VCaP (cell line): ENCODE measurements around the gene CCDC40.
A peak's percentile ranks its signal among the peaks of the same experiment; 100 is the strongest.

ENCODE experiments used
- H3K27ac ChIP-seq: fragments of 450-650 bp; 2 replicates; pipeline ENCODE4 v1.5.1; 2017
- TF ChIP-seq, protein P1 (sequence below): fragments of 450-650 bp; conservative IDR thresholded peaks from 2 replicates; pipeline ENCODE4 v1.5.1; 2017; ENCODE audit warnings: mild to moderate bottlenecking, moderate library complexity

Gene CCDC40

DNA sequence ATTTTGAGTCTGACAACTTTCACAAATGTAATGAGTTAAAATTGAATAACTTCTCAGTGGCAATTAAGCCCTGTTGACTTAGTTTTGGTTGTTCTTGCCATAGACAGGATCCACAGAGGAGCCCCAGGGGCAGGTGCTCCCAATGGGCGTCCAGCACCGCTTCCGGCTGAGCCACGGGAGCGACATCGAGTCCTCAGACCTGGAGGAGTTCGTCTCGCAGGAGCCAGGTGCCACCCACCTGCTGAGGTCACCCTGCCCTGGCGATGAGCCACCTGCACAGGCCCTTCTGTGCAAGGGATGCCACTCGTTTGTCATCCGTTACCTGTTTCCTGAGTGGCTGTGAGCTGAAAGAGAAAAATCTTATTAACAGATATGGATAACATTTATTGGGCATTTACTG lies 10.7 kb downstream of the CCDC40 start:
- H3K27ac ChIP-seq, result peak overlapping the region; percentile 61; the same call in 1 of the 2 replicates
- TF ChIP-seq, protein P1, sequence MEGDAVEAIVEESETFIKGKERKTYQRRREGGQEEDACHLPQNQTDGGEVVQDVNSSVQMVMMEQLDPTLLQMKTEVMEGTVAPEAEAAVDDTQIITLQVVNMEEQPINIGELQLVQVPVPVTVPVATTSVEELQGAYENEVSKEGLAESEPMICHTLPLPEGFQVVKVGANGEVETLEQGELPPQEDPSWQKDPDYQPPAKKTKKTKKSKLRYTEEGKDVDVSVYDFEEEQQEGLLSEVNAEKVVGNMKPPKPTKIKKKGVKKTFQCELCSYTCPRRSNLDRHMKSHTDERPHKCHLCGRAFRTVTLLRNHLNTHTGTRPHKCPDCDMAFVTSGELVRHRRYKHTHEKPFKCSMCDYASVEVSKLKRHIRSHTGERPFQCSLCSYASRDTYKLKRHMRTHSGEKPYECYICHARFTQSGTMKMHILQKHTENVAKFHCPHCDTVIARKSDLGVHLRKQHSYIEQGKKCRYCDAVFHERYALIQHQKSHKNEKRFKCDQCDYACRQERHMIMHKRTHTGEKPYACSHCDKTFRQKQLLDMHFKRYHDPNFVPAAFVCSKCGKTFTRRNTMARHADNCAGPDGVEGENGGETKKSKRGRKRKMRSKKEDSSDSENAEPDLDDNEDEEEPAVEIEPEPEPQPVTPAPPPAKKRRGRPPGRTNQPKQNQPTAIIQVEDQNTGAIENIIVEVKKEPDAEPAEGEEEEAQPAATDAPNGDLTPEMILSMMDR, result no peak

DNA sequence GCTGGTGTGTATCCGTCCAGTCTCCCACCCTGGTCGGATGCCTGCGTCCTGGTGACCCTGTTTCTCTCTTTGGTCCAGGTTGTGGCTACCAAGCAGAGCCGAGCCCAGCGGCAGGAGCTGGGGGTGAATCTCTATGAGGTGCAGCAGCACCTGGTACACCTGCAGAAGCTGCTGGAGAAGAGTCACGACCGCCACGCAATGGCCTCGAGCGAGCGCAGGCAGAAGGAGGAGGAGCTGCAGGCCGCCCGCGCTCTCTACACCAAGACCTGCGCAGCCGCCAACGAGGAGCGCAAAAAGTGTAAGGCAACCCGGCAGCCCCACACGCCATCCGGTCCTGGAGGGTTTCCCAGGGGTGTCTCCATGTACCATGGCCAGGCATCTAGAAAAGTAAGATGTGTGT lies 13.5 kb downstream of the CCDC40 start:
- no peak overlapping the region for H3K27ac ChIP-seq
- TF ChIP-seq, protein P1, result no peak

DNA sequence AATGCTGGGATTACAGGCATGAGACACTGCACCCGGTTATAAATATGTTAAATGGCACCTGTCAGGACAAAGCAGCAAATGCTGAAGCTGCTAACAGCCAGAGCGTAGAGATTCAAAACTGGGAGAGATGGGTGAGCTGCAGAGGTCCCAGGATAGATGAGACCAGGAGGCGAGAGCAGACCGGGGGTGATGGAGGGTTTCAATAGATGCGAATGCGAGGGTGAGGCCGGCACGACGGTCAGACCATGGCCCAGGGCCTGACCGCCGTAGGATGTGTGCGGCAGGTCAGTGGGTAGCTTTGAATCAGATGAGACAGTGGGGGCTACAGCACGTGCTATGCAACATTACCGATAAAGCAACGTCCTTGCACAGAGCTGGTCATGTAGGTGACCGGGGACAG lies 14.3 kb downstream of the CCDC40 start:
- no peak overlapping the region for H3K27ac ChIP-seq
- TF ChIP-seq, protein P1, result no peak

DNA sequence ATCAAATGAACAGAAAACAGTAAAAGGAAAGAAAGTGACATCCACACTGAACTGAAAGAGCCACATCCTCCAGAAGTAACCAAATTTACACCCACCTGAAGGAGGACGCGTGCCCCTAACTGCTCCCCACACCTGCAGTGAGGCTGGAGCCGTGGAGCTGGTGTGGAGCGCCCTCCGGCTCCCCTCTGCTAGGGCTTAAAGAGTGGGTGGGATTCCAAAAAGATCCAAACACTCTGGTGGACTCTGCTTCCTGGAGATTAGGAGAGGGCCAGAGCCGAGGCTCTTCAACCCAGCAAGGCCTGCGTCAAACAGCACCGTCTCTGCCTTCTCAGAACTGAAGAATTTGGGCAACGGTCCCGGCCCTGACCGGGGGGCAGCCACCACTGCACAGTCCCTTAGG lies 15.2 kb downstream of the CCDC40 start:
- peak overlapping the region; percentile 96 for H3K27ac ChIP-seq
- TF ChIP-seq, protein P1, result no peak

DNA sequence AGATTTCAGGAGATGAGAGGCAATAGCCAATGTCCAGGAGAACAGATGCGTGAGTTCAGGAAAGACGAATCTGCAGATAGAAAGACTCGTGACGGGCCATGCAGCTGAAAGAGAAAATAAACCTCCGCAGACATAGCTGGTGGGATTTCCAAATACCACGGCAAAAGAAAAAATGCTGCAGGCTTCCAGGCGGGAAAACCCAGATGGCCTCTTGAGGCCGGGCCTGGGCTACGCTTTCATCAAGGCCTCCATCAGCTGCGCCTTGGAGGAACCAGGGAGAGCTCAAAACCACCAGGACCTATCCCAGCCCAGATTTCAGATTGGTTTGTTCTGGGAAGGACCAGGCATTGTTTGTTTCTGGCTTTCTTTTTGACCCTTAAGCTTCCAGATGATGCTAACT lies 16.7 kb downstream of the CCDC40 start:
- TF ChIP-seq, protein P1, result no peak
- peak overlapping the region; percentile 96 for H3K27ac ChIP-seq

DNA sequence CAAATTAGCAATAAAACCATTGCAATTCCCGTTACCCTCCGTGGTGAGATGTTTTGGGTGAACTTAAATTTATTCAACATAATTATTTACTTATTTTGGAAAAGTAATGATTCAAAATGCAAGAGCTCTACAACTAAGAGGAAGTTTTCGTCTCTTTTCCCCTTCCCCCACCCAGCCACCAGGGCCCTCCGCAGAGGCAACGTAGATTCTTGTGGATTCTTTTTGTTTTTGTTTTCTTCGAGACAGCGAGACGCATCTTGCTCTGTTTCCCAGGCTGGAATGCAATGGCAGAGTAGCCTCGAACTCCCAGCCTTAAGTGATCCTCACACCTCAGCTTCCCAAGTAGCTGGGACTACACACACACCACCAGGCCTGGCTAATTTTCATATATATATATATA lies 19.2 kb downstream of the CCDC40 start:
- TF ChIP-seq, protein P1, result no peak
- H3K27ac ChIP-seq, result peak overlapping the region; percentile 96

DNA sequence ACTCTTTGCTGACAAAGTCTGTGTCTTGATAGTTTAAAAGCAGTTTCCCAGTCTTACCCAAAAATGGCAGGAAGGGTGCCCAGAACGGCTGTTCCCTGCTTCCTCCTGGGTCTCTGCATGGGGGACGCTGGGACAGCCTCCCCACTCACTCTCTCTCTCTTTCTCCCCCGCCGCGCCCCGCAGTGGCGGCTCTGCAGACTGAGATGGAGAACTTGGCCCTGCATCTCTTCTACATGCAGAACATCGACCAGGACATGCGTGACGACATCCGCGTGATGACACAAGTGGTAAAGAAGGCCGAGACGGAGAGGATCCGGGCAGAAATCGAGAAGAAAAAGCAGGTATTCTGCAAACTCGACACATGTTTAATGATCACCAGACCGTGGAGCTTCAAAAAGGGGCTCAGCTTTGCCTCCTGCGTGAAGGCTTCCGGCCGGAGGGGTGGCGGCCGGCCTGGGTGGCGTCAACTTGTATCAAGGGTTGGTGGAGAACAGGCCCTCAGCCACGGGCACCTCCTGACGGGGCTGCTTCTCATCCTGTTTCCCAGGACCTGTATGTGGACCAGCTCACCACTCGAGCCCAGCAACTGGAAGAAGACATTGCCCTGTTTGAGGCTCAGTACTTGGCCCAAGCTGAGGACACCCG lies 22.0 kb downstream of the CCDC40 start:
- H3K27ac ChIP-seq, result no peak overlapping the region
- TF ChIP-seq, protein P1, result no peak
